GM12891 (cell line): ENCODE results near the gene REELD1.

Source experiments
- POLR2A ChIP-seq: IDR thresholded peaks from 2 replicates; pipeline ENCODE4 v1.6.1; 2011; ENCODE audit warnings: low read depth, low read length, control low read depth
- POLR2AphosphoS5 ChIP-seq: IDR thresholded peaks from 2 replicates; pipeline ENCODE4 v1.6.1; 2011; ENCODE audit warnings: low read depth, low read length, control low read depth
- TAF1 ChIP-seq: IDR thresholded peaks from 2 replicates; pipeline ENCODE4 v1.6.1; 2011; ENCODE audit warnings: low read depth, low read length, control low read depth

- TF ChIP-seq POLR2A (no peak), POLR2AphosphoS5 (no peak), TAF1 (no peak)
Observed at GRCh38 chr4:146182443-146182842, 31.9 kb upstream of the REELD1 start.
